Endothelial cell of umbilical vein (primary cell): ENCODE results near the gene MBD2. TPM values are rescaled to one million over a fixed set of nuclear protein-coding genes. Genes with fewer than 3 reads are reported as not detected.

Experiments used
- BruUV-seq: library from RNA; stranded (reverse); fragments of 400-500 nt; replicated peaks from 2 replicates; lab custom pipeline; 2021; lab: Mats Ljungman, UMichigan
- CTCF ChIA-PET: fragments of 300-600, 350-600 bp; sonication (Branson Sonifier 250); formaldehyde crosslinking; loops from one replicate; lab custom pipeline; 2021; ENCODE audit warnings: antibody characterized with exemption, inconsistent platforms; lab: Charles Lee
- POLR2A ChIA-PET: fragments of 300-600, 350-600 bp; sonication (Branson Sonifier 250); formaldehyde crosslinking; loops from one replicate; lab custom pipeline; 2021; ENCODE audit warnings: antibody characterized with exemption, inconsistent platforms; lab: Charles Lee
- DNase-seq: peaks from one replicate; pipeline ENCODE4 v3.0.0-alpha.2; 2011; ENCODE audit warnings: low read depth, low spot score
- FAIRE-seq: peaks from 2 replicates; lab custom pipeline; 2011; peaks lifted over from hg19 to GRCh38; lab: Jason Lieb, UNC
- H2AFZ ChIP-seq: 2 replicates; pipeline ENCODE4 v1.6.0; 2012; ENCODE audit warnings: low read depth, low read length, control low read depth, inconsistent platforms
- H3K27ac ChIP-seq: 2 replicates; pipeline ENCODE4 v1.5.1; 2011; ENCODE audit warnings: low read depth, mild to moderate bottlenecking, control low read depth, low read length, moderate library complexity; ENCODE audit not compliant: insufficient read depth
- H3K27me3 ChIP-seq, 2 experiments: 2 replicates each; pipeline versions ENCODE4 v1.6.0 to v1.6.1; 2011; ENCODE audit warnings: low read length in 2 of 2, mixed read lengths in 1 of 2; ENCODE audit not compliant: control insufficient read depth in 2 of 2, insufficient read depth in 2 of 2
- H3K36me3 ChIP-seq, 2 experiments: 2 replicates in 1 of 2; 3 replicates in 1 of 2; pipeline ENCODE4 v1.5.1; 2011; ENCODE audit warnings: low read length in 2 of 2, mild to moderate bottlenecking in 1 of 2, moderate library complexity in 1 of 2; ENCODE audit not compliant: control insufficient read depth in 2 of 2, insufficient read depth in 2 of 2; ENCODE audit errors: extremely low read depth in 1 of 2
- H3K4me1 ChIP-seq: 3 replicates; pipeline ENCODE4 v1.5.1; 2011; ENCODE audit warnings: mild to moderate bottlenecking, low read length; ENCODE audit not compliant: control insufficient read depth, insufficient read depth; ENCODE audit errors: extremely low read depth
- H3K4me2 ChIP-seq: 2 replicates; pipeline ENCODE4 v1.6.1; 2011; ENCODE audit warnings: low read length, control low read depth, mixed read lengths; ENCODE audit not compliant: insufficient read depth
- H3K4me3 ChIP-seq, 3 experiments: fragments of 200-600 bp in 1 of 3; sonication (generic), shearing (Covaris generic) in 1 of 3; replicated peaks in 1 of 3; 2 replicates each; pipeline ENCODE4 v1.5.1; 2011 to 2016; ENCODE audit warnings: control low read depth in 3 of 3, low read length in 3 of 3, mild to moderate bottlenecking in 2 of 3, inconsistent platforms in 1 of 3, low read depth in 1 of 3, moderate library complexity in 1 of 3; ENCODE audit not compliant: insufficient read depth in 1 of 3
- H3K79me2 ChIP-seq: 2 replicates; pipeline ENCODE4 v1.6.0; 2012; ENCODE audit warnings: low read length, inconsistent platforms; ENCODE audit not compliant: control insufficient read depth, insufficient read depth
- H3K9ac ChIP-seq: replicated peaks from 2 replicates; pipeline ENCODE3; 2011; ENCODE audit warnings: low read length, control low read depth; ENCODE audit not compliant: insufficient read depth; ENCODE audit errors: extremely low read depth
- H3K9me1 ChIP-seq: replicated peaks from 3 replicates; pipeline ENCODE4 v1.6.0; 2011; ENCODE audit warnings: mild to moderate bottlenecking, low read length; ENCODE audit not compliant: control insufficient read depth, insufficient read depth; ENCODE audit errors: extremely low read depth
- H3K9me3 ChIP-seq: replicated peaks from 2 replicates; pipeline ENCODE4 v1.5.1; 2012; ENCODE audit warnings: low read length, inconsistent platforms; ENCODE audit not compliant: control insufficient read depth, insufficient read depth
- H4K20me1 ChIP-seq: replicated peaks from 2 replicates; pipeline ENCODE3; 2011; ENCODE audit warnings: mild to moderate bottlenecking, low read length; ENCODE audit not compliant: control insufficient read depth, insufficient read depth; ENCODE audit errors: extremely low read depth
- EZH2 ChIP-seq: IDR thresholded peaks from 2 replicates; pipeline ENCODE4 v1.6.1; 2012; ENCODE audit warnings: borderline replicate concordance, low read depth, mild to moderate bottlenecking, moderate library complexity, low read length, inconsistent platforms; ENCODE audit not compliant: severe bottlenecking
- FOS ChIP-seq: IDR thresholded peaks from 2 replicates; pipeline ENCODE4 v1.6.1; 2011; ENCODE audit warnings: mild to moderate bottlenecking, low read length, moderate library complexity, borderline replicate concordance; ENCODE audit not compliant: insufficient read depth
- GATA2 ChIP-seq: IDR thresholded peaks from 2 replicates; pipeline ENCODE4 v1.7.0; 2011; ENCODE audit warnings: low read depth, mild to moderate bottlenecking, moderate library complexity, mixed read lengths, low read length; ENCODE audit not compliant: insufficient read length, insufficient read depth
- JUN ChIP-seq: IDR thresholded peaks from 2 replicates; pipeline ENCODE4 v1.6.1; 2011; ENCODE audit warnings: borderline replicate concordance, low read depth; ENCODE audit not compliant: insufficient read length, insufficient read depth
- MYC ChIP-seq: IDR thresholded peaks from one replicate; pipeline ENCODE4 v1.6.1; 2011; ENCODE audit warnings: mild to moderate bottlenecking, low read depth, low read length
- POLR2A ChIP-seq: IDR thresholded peaks from 2 replicates; pipeline ENCODE4 v1.6.1; 2012; ENCODE audit warnings: low read depth, mild to moderate bottlenecking, control low read depth, low read length
- POLR2AphosphoS5 ChIP-seq: IDR thresholded peaks from 2 replicates; pipeline ENCODE4 v1.6.1; 2012; ENCODE audit warnings: low read depth, mild to moderate bottlenecking, control low read depth, low read length, moderate library complexity; ENCODE audit not compliant: insufficient read depth
- dilution Hi-C: fragments of 300-500 bp; cut with MboI; formaldehyde crosslinking; loops from one replicate; pipeline ENCODE4 v1.15.0; 2019; ENCODE audit warnings: low sequenced_read_pairs; ENCODE audit not compliant: extremely low pct_ligation_motif_present
- intact Hi-C: fragments of 100-400 bp; cut with micrococcal nuclease; formaldehyde crosslinking; loops from one replicate; pipeline ENCODE4 v1.10.0; 2022
- polyA plus RNA-seq, 4 experiments: library from polyadenylated mRNA; depleted of rRNA in 3 of 4; stranded (reverse) in 3 of 4; unstranded in 1 of 4; fragments of >200 nt; gene quantifications; 2 replicates each; pipeline versions ENCODE4 v1.2.1 to v1.2.3, GENCODE V29; 2011 to 2012; ENCODE audit warnings: missing spikeins in 1 of 4
- total RNA-seq: library from RNA; stranded (reverse); gene quantifications from 2 replicates; pipeline ENCODE4 v1.2.3, GENCODE V29; 2021
- TF ChIP-seq, protein P1 (sequence below), 2 donors: IDR thresholded peaks; 1 replicate in 1 of 2; 2 replicates in 1 of 2; pipeline ENCODE4 v1.5.1; 2011; ENCODE audit warnings: low read length in 2 of 2, mild to moderate bottlenecking in 2 of 2, moderate library complexity in 2 of 2, control low read depth in 1 of 2, inconsistent platforms in 1 of 2, low read depth in 1 of 2; ENCODE audit not compliant: insufficient read depth in 1 of 2; ENCODE audit errors: extremely low read depth in 1 of 2
- TF ChIP-seq, protein P2 (sequence below): IDR thresholded peaks from 2 replicates; pipeline ENCODE4 v1.6.1; 2011; ENCODE audit not compliant: insufficient read depth, insufficient read length

MBD2 gene
- total and polyA plus RNA-seq, 2 donors (not counting 3 experiments of a cell fraction or from before 2014, with no cell fraction given), result 86.8 to 110 TPM

DNA sequence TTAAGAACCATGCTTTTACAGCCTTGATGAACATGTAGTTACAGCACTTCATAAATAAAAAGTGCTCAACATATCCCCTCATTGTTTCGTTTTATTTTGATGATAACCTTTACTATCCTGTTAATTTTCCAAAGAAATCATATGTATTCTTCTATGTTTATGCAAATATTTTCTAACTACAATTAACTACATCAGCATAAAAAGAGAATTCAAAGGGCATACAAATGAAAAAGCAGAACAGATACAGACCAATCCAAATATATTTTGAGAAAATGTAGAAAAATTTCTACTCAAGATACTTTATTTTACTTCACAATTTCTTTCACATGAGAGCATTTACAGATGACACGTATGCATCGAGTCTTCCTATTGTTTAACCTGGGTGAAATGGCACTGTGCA is 69.1 kb downstream of the MBD2 start:
- peaks cover 3% of the 10 kb centered on the region for H3K9me1 ChIP-seq
- no peak overlapping the region for H3K27ac ChIP-seq
- TF ChIP-seq EZH2 (no peak), FOS (no peak), POLR2AphosphoS5 (no peak), GATA2 (no peak), JUN (no peak), POLR2A (no peak), MYC (no peak)
- TF ChIP-seq, protein P1, sequence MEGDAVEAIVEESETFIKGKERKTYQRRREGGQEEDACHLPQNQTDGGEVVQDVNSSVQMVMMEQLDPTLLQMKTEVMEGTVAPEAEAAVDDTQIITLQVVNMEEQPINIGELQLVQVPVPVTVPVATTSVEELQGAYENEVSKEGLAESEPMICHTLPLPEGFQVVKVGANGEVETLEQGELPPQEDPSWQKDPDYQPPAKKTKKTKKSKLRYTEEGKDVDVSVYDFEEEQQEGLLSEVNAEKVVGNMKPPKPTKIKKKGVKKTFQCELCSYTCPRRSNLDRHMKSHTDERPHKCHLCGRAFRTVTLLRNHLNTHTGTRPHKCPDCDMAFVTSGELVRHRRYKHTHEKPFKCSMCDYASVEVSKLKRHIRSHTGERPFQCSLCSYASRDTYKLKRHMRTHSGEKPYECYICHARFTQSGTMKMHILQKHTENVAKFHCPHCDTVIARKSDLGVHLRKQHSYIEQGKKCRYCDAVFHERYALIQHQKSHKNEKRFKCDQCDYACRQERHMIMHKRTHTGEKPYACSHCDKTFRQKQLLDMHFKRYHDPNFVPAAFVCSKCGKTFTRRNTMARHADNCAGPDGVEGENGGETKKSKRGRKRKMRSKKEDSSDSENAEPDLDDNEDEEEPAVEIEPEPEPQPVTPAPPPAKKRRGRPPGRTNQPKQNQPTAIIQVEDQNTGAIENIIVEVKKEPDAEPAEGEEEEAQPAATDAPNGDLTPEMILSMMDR (IDR thresholded peaks at IDR 0.05; ENCODE audit: extremely low read depth in 1 of 2, insufficient read depth in 1 of 2, low read depth in 1 of 2, low read length in 2 of 2), result no peak
- TF ChIP-seq, protein P2, sequence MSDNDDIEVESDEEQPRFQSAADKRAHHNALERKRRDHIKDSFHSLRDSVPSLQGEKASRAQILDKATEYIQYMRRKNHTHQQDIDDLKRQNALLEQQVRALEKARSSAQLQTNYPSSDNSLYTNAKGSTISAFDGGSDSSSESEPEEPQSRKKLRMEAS, result no peak
- H3K9ac ChIP-seq, result no peak overlapping the region
- H3K27me3 ChIP-seq, result no peaks in the 10 kb centered on the region
- no peak overlapping the region for H3K4me2 ChIP-seq
- no peak overlapping the region for H3K4me3 ChIP-seq
- intact Hi-C loops (no loop called here), dilution Hi-C loops (no loop called here)
- H3K4me1 ChIP-seq, result peaks cover 18% of the 10 kb centered on the region
- FAIRE-seq (no peak), DNase-seq (no peak)
- no peaks in the 10 kb centered on the region for H3K9me3 ChIP-seq
- ChIA-PET POLR2A (no interaction called here), CTCF (no interaction called here)
- no peak overlapping the region for H2AFZ ChIP-seq
- no TSS peak for BruUV-seq
- H3K36me3 ChIP-seq, result peaks cover 12 to 18% of the 10 kb centered on the region in 2 experiments
- H4K20me1 ChIP-seq, result no peaks in the 10 kb centered on the region
- peaks cover 15% of the 10 kb centered on the region for H3K79me2 ChIP-seq
